ENCODE results near the gene KCNMA1. TPM values are rescaled to one million over a fixed set of nuclear protein-coding genes. Genes with fewer than 3 reads are reported as not detected.
A peak's percentile ranks its signal among the peaks of the same experiment; 100 is the strongest.

KCNMA1 gene
- total RNA-seq, 1 donor from 2014 or later = 94.3 TPM

GRCh38 chr10:77305650-77306632, 331.7 kb downstream of the KCNMA1 start:
- peaks cover 10% of the 10 kb centered on the region for H3K4me1 ChIP-seq
- no peak overlapping the region for H3K27ac ChIP-seq
- H3K27me3 ChIP-seq = no peaks in the 10 kb centered on the region
- DNase-seq (ENCODE audit: extremely low spot score in 2 of 2) = no peak
- TF ChIP-seq CTCF (IDR thresholded peaks at IDR 0.05) (no peak), POLR2AphosphoS5 (IDR thresholded peaks at IDR 0.05; ENCODE audit: insufficient read depth in 1 of 2, low read depth in 1 of 2) (peak in 1 of 2 donors; percentile 26)
- intact Hi-C loops (cut with DNase I) = no loop called here
- H3K9me3 ChIP-seq = no peaks in the 10 kb centered on the region
- no peaks in the 10 kb centered on the region for H3K36me3 ChIP-seq
- H3K4me3 ChIP-seq = no peak overlapping the region

- TF ChIP-seq POLR2AphosphoS5 (IDR thresholded peaks at IDR 0.05; ENCODE audit: insufficient read depth in 1 of 2, low read depth in 1 of 2) (no peak), CTCF (IDR thresholded peaks at IDR 0.05) (no peak), POLR2A (IDR thresholded peaks at IDR 0.05) (no peak)
- Histone ChIP-seq H3K9me3 (no peaks in the 10 kb centered on the region), H3K27ac (no peak overlapping the region), H3K4me3 (no peak overlapping the region), H3K27me3 (no peaks in the 10 kb centered on the region), H3K4me1 (no peaks in the 10 kb centered on the region), H3K36me3 (no peaks in the 10 kb centered on the region)
- intact Hi-C loops (cut with DNase I) = no loop called here
- no peak for DNase-seq (ENCODE audit: extremely low spot score in 2 of 2)
These were observed 333.4 kb downstream of the KCNMA1 start for GRCh38 chr10:77304192-77304591.

- no peaks in the 10 kb centered on the region for H3K36me3 ChIP-seq
- H3K27me3 ChIP-seq = no peaks in the 10 kb centered on the region
- H3K9me3 ChIP-seq = no peaks in the 10 kb centered on the region
- no peak overlapping the region for H3K4me3 ChIP-seq
- no peaks in the 10 kb centered on the region for H3K4me1 ChIP-seq
- no peak overlapping the region for H3K27ac ChIP-seq
- intact Hi-C loops (cut with DNase I) = no loop called here
- DNase-seq (ENCODE audit: extremely low spot score in 2 of 2) = no peak
- no peak for TF ChIP-seq POLR2AphosphoS5 (IDR thresholded peaks at IDR 0.05; ENCODE audit: insufficient read depth in 1 of 2, low read depth in 1 of 2)
- TF ChIP-seq CTCF (IDR thresholded peaks at IDR 0.05) = no peak
- TF ChIP-seq POLR2A (IDR thresholded peaks at IDR 0.05) = no peak
These were observed 336.3 kb downstream of the KCNMA1 start for GRCh38 chr10:77301305-77301730.

- intact Hi-C loops (cut with DNase I) = no loop called here
- Histone ChIP-seq H3K27me3 (no peaks in the 10 kb centered on the region), H3K4me1 (no peaks in the 10 kb centered on the region), H3K36me3 (no peaks in the 10 kb centered on the region), H3K4me3 (no peak overlapping the region), H3K9me3 (no peaks in the 10 kb centered on the region), H3K27ac (no peak overlapping the region)
- no peak for DNase-seq (ENCODE audit: extremely low spot score in 2 of 2)
- TF ChIP-seq POLR2AphosphoS5 (IDR thresholded peaks at IDR 0.05; ENCODE audit: insufficient read depth in 1 of 2, low read depth in 1 of 2) (no peak), POLR2A (IDR thresholded peaks at IDR 0.05) (no peak), CTCF (IDR thresholded peaks at IDR 0.05) (no peak)
These were observed 336.8 kb downstream of the KCNMA1 start for GRCh38 chr10:77300682-77301302.

Data from vagina (tissue), 2 donors.